ENCODE measurements around the gene CYP4F8.
"Not testable (repeated sequence)": the region's sequence is repeated elsewhere in the genome, so short reads cannot be mapped to it uniquely, and the experiment has no call there.

The CYP4F8 gene, protein sequence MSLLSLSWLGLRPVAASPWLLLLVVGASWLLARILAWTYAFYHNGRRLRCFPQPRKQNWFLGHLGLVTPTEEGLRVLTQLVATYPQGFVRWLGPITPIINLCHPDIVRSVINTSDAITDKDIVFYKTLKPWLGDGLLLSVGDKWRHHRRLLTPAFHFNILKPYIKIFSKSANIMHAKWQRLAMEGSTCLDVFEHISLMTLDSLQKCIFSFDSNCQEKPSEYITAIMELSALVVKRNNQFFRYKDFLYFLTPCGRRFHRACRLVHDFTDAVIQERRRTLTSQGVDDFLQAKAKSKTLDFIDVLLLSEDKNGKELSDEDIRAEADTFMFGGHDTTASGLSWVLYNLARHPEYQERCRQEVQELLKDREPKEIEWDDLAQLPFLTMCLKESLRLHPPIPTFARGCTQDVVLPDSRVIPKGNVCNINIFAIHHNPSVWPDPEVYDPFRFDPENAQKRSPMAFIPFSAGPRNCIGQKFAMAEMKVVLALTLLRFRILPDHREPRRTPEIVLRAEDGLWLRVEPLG

DNA sequence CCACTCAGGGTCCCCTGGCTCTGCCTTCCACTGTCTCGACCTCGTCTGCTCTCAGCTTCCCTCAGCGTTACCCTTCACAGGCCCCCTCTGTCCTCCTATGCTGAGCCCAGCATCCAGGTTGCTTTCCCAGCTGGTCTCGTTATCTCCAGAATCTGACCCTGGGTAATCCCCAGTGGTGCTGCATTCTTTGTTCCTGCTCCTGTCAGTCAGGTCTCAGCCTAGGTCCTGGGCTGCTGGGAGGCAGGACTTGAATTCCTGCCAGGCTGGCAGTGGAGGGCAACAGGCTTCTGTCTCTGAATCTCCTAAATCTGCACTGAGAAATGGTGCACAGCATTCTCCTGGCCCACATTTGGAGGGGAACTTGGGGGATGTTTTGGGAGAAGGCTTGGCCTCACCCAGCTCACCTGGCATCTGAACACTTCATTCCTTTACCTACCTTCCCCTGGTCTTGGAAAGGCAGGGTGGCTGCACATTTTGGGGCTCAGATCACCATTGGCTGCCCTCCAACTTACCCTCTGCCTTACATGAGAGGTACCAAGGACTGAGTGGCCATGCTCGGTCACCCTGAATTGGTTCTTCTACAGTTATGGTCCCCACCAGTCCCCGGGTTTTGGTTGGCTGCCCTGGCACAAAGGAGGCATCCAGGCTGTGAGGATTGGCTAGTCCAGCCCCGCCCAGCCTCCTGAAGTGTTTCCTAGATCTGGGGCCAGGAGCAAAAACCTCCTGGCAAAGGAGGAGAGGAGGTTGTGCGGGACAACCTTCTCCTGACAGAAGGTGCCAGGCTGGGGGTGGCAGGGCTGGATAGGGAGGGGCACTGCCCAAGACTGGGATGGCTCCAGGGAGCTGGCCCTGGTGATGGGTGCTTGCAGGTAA is at the start of gene CYP4F8:
CYP4F8 (plus strand) TSS at position 712 of the 873 bp plus-strand sequence. CDS start 399 bp downstream, outside the sequence.
- DNase-seq = no peak

DNA sequence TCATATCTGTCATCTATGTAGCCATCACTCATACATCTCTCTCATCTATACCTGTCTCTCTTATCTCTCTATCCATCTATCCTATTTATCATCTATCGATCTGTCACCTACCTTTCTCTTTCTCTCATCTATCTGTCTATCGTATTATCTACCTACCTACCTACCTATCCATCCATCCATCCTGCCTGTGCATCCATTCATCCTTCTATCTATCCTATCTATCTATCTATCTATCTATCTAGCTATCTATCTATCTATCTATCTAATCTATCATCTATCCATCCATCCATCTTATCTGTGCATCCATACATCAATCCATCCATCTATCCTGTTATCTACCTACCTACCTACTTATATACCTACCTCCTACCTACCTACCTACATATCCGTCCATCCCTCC is 44.6 kb upstream of the CYP4F8 start:
- no peak for DNase-seq

DNA sequence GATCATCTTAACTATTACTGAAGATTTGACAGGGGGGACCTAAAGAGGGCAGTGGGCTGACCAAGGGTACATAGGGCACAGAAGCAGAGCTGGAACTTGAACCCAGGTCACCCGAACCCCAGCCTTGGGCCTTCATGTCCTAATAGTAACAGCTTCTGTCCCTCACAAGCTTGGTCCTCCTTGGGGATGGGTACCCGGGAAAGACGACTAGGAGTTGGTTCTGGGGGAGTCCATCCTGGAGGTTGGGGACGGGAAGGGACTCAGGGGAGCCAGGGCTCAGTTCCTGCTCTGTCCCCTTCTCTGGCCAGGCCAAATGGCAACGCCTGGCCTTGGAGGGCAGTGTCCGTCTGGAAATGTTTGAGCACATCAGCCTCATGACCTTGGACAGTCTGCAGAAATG is 39.6 kb upstream of the CYP4F8 start:
- no peak for DNase-seq

DNA sequence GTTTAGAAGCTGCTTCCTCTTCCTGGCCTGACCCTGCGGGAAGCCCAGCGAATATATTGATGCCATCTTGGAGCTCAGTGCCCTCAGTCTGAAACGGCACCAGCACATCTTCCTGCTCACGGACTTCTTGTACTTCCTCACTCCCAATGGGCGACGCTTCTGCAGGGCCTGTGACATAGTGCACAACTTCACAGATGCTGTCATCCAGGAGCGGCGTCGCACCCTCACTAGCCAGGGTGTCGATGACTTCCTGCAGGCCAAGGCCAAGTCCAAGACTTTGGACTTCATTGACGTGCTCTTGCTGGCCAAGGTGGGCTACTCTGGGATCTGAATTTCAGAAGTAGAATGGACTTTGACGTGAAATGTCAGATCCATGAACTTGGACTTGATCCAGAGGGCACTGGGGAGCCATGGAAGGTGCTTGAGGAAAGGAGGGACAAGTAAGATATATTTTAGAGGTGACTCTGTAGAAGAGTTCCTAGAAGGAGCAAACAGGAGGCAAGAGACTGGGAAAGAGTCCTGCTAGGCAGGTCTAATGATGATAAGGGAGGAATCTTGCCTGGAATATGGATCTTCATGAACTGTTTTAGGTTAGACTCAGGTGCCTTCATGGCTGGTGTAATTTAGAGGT is 38.4 kb upstream of the CYP4F8 start:
- no peak for DNase-seq

DNA sequence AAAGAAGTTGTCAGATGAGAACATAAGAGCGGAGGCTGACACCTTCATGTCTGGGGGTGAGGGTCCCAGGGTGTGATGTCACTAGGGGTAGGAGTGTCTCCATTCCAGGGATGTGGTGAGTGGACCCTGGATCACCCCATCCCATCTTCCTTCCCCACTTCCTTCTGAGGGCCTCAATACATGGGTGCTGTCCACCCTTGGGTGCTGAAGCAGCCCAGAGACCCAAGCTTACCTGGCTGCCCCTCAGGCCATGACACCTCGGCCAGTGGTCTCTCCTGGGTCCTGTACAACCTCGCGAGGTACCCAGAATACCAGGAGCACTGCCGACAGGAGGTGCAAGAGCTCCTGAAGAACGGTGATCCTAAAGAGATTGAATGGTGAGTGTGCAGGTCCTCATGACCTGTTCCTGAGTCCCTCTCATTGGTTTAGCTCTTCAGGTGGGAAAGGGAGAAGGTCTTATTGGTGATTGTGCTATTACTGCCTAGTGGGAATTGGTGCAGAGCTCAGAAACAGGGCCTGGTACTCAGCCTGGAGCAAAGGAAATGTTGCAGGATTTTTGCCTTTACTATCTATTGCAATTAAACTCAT is 37.7 kb upstream of the CYP4F8 start:
- DNase-seq = no peak

DNA sequence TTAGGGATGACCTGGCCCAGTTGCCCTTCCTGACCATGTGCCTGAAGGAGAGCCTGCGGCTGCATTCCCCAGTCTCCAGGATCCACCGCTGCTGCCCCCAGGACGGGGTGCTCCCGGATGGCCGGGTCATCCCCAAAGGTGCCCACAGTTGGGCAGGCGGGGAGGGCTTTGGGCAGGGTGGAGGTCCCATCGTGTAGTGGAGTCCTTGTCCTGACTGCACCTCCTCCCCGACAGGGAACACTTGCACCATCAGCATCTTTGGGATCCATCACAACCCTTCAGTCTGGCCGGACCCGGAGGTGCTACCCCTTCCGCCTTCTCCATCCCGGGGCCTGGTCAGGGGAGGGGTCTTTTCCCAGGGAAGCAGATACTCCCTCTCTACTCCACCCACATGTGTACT is 31.7 kb upstream of the CYP4F8 start:
- no peak for DNase-seq

DNA sequence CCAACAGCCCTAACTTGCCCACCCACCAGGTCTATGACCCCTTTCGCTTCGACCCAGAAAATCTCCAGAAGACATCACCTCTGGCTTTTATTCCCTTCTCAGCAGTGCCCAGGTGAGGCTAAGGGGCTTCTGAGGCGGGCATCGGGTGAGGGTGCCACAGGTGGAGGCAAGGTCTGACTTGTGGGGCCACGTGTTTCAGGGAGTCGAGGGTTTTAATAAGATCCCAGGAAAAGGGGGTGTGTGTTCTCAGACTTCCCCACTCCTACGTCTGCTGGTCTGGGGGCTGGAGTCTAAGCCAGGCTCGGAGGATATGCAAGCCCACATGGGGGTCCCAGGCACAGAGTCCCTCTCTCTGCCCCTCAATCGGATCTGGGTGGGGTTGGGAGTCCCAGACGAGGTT is 30.9 kb upstream of the CYP4F8 start:
- DNase-seq = no peak

DNA sequence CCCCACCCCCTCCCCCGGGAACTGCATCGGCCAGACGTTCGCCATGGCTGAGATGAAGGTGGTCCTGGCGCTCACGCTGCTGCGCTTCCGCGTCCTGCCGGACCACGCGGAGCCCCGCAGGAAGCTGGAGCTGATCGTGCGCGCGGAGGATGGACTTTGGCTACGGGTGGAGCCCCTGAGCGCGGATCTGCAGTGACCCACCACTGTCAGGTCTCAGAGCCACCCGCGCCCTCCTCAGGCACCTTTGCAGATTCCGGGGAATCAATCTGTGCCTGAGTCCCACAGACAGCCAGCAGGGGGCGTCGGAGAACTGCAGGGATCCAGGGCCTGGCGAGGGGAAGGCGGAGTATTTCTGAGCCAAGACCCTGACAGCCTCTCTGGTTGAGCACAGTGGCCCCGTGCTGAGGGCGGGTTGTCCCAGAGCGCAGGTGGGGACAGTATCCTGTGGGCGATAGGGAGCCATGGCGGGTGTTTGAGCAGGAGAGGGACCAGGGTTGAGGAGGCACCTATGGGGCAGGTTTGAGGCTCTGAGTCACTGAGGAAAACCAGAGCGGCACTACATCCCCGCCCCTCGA is 30.4 kb upstream of the CYP4F8 start:
- peak; percentile 62 for DNase-seq

DNA sequence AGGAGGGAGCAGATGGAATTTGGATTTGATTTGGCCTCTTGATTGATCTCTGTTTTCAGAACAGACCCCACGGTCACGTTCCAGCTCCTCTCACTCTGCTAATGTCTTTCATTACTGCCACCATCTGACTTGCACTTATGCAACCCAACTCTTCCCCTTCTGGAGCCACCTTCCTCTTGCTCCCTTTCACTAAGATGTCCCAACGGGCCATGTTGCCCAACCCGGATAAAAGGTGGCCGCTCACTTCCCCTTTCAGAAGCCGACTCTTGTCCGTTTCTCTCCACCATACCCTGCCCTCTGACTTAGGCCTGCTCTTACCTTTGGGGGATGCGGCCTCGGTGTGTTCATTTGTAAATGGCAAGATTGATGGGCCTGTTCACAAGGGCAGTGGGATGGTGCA is 27.4 kb upstream of the CYP4F8 start:
- no peak for DNase-seq

DNA sequence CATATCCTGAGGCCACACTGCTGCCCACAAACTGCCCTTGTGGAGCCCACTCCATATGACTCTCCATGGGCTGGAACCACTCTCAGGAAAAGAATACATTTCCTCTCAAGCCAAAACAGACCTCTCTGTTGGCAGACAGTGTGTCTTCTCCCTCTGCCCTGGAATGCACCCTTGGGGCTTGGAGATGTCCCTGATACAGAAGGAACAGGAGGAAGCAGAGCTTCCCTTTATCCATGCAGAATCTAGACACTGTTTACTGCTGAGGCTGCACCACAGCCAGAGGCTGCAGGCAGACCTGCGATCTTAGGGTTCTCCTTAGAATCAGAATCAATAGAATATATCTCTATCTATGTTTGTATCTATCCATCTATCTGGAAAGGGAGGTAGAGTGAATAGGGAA is 26.8 kb upstream of the CYP4F8 start:
- no peak for DNase-seq

DNA sequence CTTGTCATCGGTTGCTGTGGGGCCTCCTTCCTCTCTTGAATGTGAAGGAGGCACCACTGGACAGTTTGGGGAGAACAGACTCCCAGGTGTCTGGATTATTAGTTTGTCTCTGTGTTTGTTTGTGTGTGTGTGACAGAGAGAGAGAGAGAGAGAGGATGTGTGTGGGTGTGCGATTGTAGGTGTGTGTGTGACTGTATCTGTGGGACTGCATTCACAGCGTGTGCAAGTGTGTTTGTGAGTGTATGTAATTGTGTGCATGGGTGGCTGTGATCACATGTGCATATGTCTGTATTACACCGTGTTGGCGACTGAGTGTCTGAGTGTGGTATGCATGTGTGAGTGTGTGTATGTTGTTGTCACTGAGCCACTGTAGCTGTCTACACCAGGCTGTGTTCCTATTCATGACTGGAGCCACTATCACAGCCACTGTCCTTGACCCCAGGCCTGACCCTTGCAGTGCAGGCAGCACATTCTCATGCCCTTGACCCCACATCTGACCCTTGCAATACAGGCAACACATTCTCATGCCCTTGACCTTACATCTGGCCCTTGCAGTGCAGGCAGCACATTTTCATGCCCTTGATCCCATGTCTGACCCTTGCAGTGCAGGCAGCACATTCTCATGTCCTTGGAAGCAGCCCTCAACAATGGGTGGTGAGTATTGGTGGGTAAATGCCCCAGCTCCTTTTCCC is 25.1 kb upstream of the CYP4F8 start:
- DNase-seq = no peak

DNA sequence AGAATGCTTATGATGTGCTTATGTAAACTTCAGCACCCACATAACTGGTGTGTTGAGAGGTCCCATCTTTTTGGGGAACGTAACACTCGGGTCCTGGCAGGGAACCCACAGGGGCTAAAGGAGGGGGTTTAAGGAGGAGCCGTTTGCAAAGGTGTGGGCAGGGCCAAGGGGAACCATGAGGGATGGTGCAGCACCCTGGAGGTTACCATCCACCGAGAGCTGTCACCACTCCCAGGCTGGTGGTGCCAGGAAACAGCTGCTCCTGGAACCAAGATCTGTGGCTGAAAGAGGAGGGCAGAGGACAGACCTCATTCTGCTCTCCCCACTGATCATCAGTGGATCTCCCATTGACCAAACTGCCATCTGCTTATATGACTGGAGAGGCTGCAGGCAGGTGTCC is 23.2 kb upstream of the CYP4F8 start:
- no peak for DNase-seq

DNA sequence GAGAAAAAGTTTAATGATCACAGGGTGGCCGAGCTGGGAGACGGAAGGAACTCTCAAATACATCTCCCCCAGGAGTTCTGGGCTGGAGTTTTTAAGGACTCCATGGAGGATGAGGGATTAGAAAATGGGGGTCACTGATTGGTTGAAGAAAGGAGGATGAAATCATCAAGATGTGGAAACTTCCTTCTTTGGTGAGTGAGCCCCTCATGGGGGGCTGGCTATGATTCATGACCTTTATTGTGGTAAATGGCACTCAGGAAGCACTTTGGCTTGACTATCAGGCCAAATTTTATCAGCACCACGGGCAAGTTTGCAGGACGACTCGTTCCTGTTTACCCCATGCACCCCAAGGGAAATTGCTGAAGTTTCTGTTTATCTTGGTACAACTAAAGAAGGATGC is 22.5 kb upstream of the CYP4F8 start:
- not testable (repeated sequence) for DNase-seq

DNA sequence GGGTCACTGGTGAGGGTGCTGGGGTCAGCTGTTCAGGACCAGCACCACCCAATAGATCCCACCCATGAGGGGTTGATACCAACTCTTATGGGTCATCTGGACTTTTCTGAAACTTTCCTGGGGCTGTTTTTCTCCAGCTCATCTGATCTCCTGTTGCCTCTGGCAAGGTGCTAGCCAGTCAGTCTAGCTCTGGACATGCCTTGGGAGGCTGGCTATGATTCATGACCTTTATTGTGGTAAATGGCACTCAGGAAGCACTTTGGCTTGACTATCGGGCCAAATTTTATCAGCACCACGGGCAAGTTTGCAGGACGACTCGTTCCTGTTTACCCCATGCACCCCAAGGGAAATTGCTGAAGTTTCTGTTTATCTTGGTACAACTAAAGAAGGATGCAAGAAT is 21.3 kb upstream of the CYP4F8 start:
- DNase-seq = not testable (repeated sequence)

DNA sequence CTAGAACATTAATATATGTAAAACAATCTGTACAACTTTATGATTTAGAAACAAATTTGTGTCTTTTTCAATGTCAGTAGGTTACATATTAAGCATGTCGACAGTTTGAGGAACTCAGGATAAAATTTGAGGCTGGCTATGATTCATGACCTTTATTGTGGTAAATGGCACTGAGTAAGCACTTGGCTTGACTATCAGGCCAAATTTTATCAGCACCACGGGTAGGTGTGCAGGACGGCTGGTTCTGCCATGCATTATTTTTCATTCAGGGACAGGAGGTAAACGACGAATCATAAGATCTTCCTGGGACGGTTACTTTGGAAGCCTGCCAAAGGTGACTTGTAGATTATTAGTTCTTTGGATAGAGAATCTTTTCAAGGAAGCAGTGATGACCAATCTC is 19.9 kb upstream of the CYP4F8 start:
- DNase-seq = no peak

DNA sequence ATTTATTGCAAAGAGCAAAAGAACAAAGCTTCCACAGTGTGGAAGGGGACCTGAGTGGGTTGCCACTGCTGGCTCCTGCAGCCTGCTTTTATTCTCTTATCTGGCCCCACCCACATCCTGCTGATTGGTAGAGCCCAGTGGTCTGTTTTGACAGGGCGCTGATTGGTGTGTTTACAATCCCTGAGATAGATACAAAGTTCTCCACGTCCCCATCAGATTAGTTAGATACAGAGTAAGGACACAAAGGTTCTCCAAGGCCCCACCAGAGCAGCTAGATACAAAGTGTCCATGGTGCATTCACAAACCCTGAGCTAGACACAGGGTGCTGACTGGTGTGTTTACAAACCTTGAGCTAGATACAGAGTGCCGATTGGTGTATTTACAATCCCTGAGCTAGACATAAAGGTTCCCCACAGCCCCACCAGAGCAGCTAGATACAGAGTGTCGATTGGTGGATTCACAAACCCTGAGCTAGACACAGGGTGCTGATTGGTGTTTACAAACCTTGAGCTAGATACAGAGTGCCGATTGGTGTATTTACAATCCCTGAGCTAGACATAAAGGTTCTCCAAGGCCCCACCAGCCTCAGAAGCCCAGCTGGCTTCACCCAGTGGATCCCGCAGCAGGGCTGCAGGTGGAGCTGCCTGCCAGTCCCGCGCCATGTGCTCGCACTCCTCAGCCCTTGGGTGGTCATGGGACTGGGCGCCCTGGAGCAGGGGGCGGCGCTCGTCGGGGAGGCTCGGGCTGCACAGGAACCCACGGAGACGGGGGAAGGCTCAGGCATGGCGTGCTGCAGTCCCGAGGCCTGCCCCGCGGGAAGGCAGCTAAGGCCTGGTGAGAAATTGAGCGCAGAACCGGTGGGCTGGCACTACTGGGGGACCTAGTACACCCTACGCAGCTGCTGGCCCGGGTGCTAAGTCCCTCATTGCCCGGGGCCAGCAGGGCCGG is 6.8 kb upstream of the CYP4F8 start:
- not testable (repeated sequence) for DNase-seq

DNA sequence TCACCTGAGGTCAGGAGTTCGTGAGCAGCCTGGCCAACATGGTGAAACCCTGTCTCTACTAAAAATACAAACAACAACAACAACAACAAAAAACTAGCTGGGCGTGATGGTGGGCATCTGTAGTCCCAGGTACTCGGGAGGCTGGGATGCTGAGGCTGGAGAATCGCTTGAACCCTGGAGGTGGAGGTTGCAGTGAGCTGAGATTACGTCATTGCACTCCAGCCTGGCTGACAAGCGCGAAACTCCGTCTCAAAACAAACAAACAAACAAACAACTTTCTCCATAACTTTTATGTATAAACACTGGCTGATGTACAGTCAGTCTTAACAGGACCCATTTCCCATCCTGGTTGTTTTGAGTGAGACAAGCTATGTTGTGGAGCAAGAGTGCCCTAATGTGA is 5.8 kb upstream of the CYP4F8 start:
- no peak for DNase-seq

DNA sequence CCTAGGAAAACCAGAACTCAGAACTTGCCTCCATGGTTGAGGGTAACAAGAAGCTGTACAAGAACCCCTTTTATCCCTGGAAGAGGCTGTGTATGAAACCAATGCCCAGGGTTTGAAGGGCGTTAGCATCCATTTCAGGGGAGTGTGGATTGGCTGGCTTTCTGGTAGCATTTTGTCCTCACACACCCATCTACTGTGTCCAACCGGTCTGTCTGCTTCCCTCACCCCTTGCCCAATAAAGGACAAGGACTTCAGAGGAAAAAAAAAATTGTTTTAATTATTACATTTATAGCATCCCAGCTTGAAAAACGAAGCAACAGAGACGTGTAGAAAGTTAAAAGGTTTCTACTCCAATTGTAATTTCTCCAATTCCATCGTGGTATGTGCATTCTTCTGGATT is 2.7 kb upstream of the CYP4F8 start:
- no peak for DNase-seq

DNA sequence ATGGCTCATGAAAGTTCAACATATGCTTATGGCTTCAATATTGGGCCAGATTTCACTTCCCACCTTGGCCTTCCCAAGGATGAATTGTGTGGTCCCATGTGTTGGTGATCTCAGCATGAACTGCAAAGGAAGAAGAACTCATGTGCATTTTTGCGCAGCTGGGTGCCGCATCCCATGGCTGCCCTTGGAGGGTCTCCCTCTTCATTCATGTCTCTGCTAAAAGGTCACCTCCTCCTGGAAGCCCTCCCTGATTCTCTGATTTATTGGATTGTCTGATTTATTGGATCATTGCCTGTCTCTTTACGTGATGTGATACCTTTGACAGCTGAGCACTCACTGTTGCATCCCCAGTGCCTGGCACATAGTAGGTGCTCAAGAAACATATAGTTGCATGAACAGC is 1.7 kb upstream of the CYP4F8 start:
- DNase-seq = no peak

DNA sequence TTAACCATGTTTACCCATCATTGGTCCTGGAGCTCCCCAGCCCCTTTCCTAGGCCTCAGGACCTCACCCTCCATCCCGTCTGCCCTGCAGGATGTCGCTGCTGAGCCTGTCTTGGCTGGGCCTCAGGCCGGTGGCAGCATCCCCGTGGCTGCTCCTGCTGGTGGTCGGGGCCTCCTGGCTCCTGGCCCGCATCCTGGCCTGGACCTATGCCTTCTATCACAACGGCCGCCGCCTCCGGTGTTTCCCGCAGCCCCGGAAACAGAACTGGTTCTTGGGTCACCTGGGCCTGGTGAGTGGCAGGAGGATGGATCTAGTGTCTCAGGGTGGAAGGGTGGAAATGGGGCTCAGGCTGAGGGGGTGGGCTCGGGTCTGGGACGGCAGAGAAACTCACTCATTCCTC is 508 bp downstream of the CYP4F8 start:
- DNase-seq = no peak

DNA sequence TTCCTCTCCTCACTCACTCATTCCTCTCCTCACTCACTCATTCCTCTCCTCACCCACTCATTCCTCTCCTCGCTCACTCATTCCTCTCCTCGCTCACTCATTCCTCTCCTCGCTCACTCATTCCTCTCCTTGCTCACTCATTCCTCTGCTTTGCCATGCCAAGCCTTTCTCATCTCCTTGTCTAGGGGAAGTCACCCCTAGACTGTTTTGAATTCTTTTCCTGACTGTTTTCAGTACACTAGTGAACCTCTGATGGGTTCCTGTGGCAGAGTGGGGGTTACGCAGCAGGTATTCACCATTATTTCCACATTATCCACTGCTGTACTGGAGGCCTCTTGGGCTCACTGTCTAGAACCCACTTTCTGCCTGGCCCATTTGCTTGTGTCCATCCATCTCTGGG is 1.2 kb downstream of the CYP4F8 start:
- DNase-seq = no peak
